MM.1S (cell line): Measurements from ENCODE around the gene SAMSN1.

Experiments used
- EZH2 ChIP-seq: fragments of 300-600 bp; sonication (generic); optimal IDR thresholded peaks from 2 replicates; pipeline ENCODE3; 2017; ENCODE audit warnings: low read depth, mild to moderate bottlenecking, antibody characterized with exemption, low read length, mixed read lengths
- EZH2phosphoT487 ChIP-seq: fragments of 300-600 bp; sonication (generic); IDR thresholded peaks from 2 replicates; pipeline ENCODE4 v1.6.1; 2018; ENCODE audit warnings: antibody characterized with exemption, low read length
- TF ChIP-seq, protein P1 (sequence below): fragments of 300-600 bp; sonication (generic); IDR thresholded peaks from 2 replicates; pipeline ENCODE4 v1.5.1; 2016; ENCODE audit warnings: antibody characterized with exemption, low read length, mixed read lengths

- TF ChIP-seq, protein P1, sequence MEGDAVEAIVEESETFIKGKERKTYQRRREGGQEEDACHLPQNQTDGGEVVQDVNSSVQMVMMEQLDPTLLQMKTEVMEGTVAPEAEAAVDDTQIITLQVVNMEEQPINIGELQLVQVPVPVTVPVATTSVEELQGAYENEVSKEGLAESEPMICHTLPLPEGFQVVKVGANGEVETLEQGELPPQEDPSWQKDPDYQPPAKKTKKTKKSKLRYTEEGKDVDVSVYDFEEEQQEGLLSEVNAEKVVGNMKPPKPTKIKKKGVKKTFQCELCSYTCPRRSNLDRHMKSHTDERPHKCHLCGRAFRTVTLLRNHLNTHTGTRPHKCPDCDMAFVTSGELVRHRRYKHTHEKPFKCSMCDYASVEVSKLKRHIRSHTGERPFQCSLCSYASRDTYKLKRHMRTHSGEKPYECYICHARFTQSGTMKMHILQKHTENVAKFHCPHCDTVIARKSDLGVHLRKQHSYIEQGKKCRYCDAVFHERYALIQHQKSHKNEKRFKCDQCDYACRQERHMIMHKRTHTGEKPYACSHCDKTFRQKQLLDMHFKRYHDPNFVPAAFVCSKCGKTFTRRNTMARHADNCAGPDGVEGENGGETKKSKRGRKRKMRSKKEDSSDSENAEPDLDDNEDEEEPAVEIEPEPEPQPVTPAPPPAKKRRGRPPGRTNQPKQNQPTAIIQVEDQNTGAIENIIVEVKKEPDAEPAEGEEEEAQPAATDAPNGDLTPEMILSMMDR, result no peak
- TF ChIP-seq EZH2phosphoT487, result no peak
- no peak for TF ChIP-seq EZH2
These were observed 23.8 kb upstream of the SAMSN1 start for GRCh38 chr21:14569868-14570267.
